HG03521 (cell line): ENCODE measurements around the gene AQR.
"Not testable (repeated sequence)": the region's sequence is repeated elsewhere in the genome, so short reads cannot be mapped to it uniquely, and the experiment has no call there.

Experiments used
- ATAC-seq: cut with Tn5 transposase; IDR thresholded peaks from one replicate; pipeline ENCODE4 v1.9.1; 2021; ENCODE audit warnings: mild to moderate bottlenecking, moderate library complexity; ENCODE audit not compliant: unreplicated experiment

The AQR gene

GRCh38 chr15:34820110-34820509 is 149.4 kb downstream of the AQR start:
- no peak for ATAC-seq

DNA sequence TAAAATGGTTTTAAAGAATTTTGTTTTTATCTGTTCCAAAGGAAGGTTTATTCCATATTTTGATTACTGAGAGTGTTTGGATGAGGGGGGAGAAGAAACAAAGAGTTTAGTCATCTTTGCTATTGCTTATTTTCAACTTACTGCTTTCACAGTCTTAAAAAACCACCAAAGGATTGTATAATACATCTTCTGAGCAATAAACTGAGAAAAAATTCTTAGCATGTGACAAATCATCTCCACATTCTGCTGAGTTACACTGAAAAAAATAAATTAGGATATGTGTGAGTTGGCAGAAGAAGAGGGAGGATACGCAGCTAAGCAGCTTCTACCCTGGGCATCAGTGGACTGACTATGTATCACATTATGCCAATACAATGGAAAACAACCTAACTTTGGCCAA is 151.0 kb downstream of the AQR start:
- no peak for ATAC-seq

DNA sequence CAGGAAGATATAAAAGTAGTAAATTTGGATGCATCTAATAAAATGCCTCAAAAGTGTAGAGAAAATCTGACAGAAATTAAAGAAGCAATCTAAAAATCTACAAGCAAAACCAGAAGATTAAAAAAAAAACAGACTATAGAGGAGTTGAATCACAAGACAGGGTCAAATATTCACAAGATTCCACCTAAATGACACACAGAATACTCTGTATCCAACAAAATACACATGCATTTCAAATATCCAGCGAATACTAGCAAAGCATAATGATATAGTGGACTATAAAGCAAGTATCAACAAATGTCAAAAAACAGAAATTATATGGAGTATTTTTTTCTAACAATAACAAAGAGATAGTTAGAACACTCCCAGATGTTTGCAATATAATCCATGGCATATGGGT is 153.7 kb downstream of the AQR start:
- ATAC-seq = no peak

DNA sequence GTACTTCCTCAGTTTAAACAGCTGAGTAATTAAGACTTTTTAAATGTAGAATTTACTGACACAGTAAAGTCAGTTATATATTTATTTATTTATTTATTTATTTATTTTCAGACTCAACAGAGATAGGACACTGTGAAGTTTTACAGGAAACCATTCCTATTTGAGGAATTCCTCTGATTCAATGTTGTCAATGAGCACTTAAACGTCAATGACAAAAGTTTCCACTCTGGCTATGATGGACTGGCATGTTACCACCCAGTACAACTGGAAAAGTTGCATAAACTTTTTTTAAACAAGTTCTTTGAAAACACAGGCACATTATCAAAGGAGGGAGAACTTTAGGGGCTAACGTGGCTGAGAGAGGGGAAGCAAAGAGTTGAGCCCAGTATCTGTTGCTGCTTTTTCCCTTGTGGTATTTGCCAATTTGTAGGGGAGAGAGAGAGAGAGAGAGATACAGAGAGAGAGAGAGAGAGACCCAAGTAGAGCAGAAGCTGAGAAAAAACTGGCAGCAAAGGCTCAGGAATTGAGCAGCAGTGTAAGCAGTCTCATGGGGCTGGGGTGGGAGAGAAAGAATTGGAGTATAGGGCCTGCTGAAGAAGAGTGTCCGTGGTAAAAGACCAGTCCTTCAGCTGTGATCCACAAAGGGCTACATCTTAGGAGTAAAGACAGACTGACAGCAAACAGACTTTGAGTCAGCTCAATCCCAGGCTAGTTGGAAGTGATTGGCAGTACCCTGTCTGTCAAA is 155.9 kb downstream of the AQR start:
- no peak for ATAC-seq

DNA sequence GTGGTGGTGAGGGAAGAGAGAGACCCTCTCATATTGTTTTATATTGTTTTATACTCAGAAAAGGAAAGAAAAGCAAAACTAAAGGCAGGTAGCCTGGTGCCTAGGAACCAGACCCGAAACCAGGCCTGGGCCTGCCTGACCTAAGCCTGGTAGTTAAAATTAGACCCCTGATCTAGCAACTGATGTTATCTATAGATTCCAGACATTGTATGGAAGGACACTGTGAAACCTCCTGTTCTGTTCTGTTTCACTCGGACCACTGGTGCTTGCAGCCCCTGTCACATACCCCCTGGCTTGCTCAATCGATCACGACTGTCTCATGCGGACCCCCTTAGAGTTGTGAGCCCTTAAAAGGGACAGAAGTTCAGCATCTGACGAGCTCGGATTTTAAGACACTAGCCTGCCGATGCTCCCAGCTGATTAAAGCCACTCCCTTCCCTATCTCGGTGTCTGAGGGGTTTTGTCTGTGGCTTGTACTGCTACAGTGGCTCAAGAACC is 156.6 kb downstream of the AQR start:
- ATAC-seq = not testable (repeated sequence)

- ATAC-seq = no peak
Observed at GRCh38 chr15:34812369-34812768, 157.2 kb downstream of the AQR start.

DNA sequence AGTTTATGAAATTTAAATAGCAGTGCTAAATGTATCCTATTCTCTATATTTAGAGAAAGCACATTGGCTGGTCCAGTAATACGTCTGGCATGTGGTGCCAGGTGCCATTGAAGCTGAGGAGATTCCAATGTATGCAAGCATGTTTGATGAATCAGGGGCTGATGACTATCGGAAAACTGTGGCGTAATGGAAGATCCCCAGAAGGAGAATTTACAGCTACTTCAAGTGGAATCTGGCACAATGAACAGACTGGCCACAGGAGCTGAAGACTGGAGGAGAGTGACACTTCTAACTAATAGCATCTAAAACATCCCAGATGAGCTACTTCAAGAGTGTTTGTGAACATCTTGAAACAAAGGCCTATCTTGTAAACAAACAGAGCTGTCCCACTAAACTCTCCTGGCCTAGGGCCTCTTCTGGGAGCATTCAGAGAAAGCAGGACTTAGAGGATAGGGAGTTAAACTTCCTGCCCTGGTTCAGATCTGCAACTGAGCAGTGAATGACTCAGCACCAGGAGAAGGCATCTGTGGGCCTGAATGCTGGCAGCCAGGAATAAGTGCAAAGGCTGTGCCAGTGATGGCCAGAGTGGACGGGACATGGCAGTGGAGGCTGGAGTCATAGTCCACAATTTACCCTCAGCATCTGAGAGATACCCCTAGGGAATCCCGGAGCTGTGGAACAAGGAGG is 159.0 kb downstream of the AQR start:
- ATAC-seq = no peak

DNA sequence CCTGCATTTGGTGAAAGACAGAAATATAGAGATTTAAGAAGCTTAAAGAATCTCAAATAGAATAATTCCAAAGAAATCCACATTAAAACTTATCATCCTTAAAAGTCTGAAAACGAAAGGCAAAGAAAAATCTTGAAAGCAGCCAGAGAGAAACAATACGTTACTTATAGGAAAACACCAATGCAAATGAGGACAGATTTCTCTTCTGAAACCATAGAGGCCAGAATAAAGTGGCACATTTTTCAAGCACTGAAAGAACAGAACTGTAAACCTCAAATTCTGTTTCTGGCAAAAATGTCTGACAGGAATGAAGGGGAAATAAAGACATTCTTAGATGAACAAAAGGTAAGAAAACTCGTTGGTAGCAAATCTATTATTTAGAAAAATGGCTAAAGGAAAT is 160.4 kb downstream of the AQR start:
- no peak for ATAC-seq

GRCh38 chr15:34808016-34808415 is 161.5 kb downstream of the AQR start:
- no peak for ATAC-seq

GRCh38 chr15:34807241-34807640 is 162.3 kb downstream of the AQR start:
- ATAC-seq = not testable (repeated sequence)

GRCh38 chr15:34804776-34805175 is 164.8 kb downstream of the AQR start:
- no peak for ATAC-seq

DNA sequence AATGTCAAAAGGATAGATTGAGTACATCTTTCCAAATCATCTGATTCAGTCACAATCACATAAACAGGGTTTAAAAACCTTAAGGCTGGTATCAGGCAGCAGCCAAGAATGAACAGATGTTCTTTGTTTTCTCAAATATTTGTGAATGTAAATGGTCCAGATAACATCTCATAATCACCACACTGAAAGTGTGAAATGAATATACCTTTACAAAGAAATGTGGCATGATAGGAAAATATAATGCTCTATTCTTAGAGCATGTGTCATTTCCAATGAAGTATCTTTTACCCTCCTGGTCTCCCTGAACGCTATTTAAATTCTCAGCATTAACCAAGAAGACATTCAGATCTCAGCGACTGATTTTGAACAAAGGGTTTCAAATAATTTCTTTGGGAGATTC is 165.4 kb downstream of the AQR start:
- ATAC-seq = no peak

DNA sequence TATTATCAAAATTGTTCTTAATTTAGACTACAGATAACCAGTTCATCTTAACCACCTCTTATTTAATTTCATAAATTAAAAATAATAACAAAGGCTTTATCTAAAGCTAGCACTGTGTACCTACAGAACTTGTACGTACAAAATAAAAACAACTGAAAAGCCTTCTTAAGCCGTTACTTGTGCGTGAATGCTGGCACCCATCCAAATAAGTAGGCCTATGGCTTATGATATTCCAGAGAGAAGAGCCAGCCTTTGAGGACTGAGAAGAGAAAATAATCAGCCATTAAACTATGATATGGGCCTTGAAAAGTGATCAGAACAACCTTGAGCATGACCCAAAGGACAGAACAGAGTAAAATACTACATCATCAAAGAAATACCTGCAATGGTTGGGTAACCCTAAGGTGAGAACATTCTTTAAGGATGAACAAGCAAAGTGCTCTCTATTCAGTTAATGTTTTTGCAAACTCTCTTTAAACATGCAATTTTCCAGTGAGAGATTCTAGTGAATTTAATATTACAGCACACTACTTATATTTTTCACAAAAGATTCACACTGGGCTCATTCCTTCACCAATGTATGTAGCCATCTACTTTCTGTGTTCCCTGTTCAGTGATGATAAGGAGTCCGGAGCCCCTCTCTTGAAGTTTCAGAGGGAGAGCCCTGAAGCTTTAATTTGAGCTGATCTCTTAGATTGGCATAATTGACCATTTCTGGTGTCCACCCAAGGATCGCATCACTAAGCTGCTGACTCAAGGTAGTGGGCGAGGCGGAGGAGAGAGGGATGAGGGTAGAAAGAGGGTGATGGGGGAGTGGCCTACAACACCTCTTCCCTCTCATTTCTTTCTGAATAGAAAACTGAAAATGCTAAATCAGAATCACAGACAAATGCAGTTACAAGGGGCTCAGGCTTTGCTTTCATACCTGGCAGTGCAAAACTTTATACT is 166.5 kb downstream of the AQR start:
- ATAC-seq = no peak

- ATAC-seq = no peak
Observed at GRCh38 chr15:34802371-34802770, 167.2 kb downstream of the AQR start.
